ENCODE results near the gene PAX2.
A peak's percentile ranks its signal among the peaks of the same experiment; 100 is the strongest.

The PAX2 gene

GRCh38 chr10:100864036-100864885, 118.9 kb downstream of the PAX2 start:
- no peak for DNase-seq

DNA sequence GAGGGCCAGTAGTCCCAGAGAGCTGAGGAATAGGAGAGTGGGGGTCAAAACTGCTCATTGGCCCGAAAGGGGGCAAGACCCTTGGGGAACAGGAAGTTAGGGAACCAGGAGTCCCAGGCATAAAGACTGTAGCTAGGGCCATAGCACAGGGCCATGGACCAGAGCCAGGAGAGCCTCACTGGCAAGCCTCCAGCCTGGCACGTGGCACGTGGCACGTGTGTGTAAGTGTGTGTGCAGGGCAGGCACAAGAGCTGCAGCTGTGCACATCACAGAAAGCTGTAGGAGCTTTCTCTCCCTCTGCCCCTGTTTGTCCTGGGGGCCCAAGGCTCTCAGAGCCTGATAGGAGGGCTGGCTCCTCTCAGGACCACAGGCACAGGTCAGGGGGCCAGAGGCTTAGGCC, 119.6 kb downstream of the PAX2 start:
- no peak for DNase-seq

DNA sequence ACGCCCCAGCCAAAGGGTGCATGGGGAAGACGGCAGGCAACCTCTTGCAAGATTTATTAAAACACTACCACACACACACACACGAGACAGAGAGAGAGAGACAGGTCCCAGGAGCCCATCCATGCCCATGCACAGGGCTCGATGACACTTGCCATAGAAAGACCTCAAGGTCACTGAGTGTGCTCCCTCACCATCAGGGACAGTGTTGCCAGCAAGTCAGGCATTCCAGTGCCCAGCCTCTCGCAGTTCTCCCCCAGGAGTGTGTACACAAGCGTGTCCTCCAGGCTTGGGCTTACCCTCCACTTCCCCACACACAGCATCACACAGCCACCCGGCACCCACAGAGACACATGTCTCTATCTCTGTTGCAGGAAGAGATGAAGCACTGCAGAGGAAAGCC, 120.6 kb downstream of the PAX2 start:
- no peak for DNase-seq

- no peak for DNase-seq
Measured at GRCh38 chr10:100866575-100867098, 121.3 kb downstream of the PAX2 start.

DNA sequence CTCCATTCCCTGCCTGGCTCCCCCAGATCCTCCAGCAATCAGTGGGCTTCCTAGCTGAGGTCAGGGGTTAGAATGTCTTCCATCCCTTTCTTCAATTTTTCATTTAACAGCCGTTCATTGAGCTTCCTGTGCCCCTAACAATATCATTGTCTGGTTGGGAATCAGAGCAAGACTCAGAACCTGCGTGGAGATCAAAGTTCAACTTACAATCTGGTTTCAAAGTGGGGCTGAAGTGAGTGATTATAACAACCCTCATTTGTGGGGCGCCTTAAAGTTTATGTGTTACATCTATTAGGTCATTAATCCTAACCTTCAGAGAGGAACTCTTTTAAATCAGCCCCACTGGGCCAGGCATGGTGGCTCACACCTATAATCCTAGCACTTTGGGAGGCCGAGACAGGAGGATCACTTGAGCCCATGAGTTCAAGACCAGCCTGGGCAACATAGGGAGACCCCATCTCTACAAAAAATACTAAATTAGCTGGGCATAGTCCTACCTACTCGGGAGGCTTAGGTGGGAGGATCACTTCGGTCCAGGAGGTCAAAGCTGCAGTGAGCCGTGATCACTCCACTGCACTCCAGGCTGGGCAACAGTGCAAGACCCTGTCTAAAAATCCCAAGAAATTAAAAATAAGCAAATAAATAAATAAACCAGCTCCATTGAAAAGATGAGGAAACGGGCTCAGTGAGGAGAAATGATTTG, 122.0 kb downstream of the PAX2 start:
- DNase-seq, result no peak

- DNase-seq, result no peak
Measured at GRCh38 chr10:100868382-100868781, 123.0 kb downstream of the PAX2 start.

DNA sequence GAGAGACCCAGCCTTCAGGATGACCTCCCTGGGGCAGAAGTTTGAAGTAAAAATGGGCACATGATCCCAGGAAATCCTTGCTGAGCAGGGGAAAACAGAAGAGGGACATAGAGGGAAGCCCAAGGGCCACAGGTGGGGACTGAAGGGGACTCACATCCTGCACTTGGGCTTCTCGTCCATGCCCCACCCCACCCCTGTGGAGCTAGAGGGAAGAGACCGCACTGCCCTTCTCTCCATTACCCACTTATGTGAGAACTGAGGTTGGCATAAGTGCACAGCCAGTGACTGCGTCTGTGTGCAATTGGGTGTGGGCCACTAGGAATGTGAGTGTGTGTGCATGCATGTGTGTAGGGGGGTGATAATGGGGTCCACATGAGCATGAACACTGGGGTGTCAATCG, 124.0 kb downstream of the PAX2 start:
- no peak for DNase-seq

GRCh38 chr10:100872034-100872791, 126.8 kb downstream of the PAX2 start:
- DNase-seq, result peak; percentile 32

DNA sequence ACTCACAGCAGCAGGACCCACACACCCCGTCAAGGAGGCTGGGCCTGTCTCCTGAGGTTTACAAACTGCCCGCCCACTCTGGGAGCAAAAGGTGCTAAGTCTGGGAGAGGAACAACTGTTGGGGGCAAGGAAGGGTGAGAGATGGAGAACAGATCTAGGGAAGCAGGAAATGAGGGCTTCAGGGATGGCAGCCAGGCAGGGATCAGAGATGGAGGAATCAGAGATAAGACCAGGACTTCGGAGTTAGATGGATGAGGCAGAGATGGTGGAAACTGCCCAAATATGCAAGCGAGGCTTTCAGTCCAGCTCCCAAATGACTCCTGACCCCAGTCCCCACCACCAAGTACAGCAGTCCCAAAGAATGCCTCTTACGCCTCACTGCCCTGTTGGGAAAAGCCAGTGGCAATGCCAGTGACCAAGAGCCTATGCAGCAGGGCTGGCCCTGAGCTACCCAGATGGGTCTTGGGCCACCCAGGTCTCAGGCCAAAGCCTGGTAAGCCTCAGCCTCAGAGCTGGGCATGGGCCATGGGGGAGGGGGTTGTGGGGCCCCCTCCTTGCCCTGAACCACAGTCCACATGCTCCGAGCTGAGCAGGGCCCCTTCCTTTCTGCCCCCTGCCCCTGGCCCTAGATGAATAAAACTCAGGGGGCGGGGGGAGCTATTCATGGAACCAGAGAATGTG, 127.9 kb downstream of the PAX2 start:
- DNase-seq, result no peak

DNA sequence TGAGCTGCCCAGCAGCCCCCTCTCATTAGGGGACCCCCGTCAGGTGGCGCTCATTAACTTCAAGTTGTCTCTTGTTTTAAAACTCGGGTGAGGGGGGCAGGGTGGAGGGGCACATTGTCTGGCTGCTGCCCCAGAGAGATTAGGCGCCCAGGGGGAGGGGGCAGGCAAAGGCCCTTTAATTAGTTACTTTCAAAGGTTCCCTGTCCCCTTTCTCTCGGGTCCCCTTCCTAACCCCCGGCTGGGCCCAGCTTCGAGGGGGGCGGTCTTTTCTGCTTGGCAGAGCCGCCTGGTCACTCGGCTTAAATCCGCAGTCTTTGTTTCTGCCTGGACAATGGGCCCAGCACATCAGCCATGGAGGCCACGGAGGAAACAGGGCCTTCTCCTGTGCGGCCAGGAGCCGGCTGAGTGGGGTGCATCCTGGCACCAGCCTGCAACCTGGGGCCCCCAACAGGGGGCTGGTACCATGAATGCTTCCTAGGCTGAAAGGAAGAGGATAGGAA, 128.5 kb downstream of the PAX2 start:
- no peak for DNase-seq

DNA sequence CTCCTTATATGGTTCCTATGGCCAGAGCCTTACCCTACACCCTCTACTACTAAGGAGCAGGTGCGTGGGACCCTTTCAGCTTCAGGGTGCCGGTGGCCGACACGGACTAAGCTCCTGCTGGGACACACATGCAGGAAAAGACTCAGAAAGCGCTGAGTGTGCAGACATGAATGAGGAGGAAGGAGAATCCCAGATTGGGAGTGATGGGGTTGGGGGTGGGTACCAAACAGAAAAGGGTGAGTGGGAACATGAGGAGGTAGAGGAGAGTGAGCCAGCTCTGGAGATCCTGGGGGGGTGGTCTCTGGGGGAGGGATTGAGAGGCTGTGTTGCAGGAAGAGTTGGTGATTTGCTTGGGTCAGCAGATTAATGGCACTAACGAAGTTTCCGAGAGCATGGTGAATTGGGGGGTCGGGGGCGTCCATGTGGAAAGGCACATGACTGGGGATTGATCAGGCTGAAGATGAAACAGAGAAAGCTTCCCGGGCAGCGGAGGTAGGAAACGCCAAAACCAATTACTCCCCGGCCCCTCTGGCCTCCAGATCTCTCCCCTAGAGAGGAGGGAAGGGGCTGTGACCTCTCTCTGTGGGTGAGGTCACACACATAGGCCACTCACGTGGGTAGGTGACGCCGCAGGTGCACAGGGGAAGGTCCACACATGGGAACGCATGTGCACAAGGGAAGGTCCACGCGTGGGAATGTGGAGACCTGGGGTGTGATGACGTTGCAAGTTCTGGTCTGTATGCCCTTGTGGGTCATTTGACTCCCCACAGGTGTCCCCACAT, 129.5 kb downstream of the PAX2 start:
- DNase-seq, result no peak

- DNase-seq, result no peak
Measured at GRCh38 chr10:100875484-100876166, 130.2 kb downstream of the PAX2 start.

DNA sequence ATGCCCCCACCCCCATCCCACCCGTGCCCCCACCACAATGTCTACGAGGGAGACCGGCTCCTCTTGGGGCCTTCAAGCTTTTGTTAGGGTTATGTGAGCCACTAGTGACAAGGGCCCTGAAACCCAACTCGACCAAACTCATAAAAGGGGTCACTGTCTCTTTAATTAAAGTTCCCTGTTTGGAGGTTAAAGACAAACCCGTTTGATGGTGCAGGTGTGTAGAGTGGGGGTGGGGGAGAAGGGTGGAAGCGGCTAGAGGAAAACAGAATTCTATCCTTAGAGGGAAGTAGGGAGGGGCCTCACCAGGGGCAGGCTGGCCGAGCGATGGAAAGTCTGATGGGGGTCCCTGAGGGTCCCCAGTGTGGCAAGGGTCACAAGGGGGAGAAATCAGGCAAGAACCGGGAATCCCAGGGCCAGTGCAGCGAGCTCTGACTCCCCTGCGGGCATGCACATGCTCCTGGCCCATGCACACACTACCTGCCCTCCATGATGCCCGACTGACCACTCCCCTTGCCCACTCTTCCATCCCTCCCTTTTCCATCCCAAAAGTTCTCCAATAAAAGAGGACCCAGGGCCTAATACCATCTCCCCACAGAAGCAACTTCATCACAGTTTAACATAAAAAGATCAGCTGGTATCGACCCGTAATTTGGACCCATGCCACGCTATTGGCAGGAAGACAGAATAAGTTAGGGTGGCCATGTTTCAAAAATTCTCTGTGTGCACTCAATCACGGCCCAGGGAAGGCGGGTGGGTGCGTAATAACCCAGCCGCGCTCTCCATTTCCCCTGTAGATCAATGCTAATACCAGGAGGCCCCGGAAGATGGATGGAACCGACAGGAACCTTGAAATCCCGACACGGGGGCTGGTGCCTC, 131.4 kb downstream of the PAX2 start:
- no peak for DNase-seq

DNA sequence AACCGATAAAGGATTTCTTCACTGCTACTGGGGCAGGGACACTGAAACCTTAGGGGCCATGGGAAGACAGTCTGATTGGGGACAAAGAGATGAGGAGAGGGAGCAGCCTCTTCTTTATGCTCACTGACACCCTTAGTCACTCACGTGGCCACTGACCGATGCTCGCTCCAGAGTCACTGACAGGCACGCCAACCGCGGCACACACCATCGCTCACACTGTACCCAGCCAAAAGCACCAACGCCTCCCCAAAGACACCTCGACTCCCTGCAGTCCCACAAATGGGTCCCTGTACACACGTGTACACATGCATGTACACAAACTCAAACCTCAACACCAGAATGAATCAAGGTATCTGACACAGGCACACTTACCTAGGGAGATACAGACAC, 132.1 kb downstream of the PAX2 start:
- DNase-seq, result no peak

DNA sequence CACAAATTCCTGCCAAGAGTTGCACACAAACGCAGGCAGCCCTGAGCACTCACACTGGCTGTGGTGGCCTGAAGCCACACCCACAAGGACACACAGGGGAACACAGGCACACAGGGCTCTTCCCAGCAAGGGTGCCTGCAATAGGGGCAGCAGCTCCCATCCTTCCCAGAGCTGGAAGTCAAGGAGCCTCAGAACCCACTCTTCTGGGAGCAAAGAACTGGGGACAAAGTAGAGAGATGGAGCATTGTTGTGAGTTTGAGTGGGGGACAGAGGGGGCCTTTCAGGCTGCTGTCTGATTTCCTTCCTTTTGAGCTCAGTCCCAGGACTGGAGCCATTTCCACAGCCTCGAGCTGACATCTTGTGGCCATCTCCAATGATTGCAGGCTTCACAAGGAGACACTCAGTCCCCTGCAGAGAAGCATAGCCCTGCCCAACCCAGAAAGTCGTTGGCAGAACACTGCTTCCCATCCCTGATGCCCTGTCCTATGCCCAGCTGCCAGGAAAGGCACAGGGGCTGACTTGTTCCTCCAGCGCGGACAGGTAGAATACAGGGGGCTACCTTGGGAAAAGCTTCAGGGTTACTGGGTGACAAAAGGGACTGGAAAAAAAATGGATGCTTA, 133.0 kb downstream of the PAX2 start:
- peak; percentile 59 for DNase-seq

Measured in MV-4-11 (cell line).